NCI-H82 (cell line): ENCODE data around the gene NAV2.

Experiments
- DNase-seq: peaks from one replicate; lab custom pipeline; 2025; lab: John Stamatoyannopoulos, UW

Gene NAV2

GRCh38 chr11:20038412-20038811 lies 325.8 kb downstream of the NAV2 start:
- no peak for DNase-seq

GRCh38 chr11:20038972-20039371 lies 326.3 kb downstream of the NAV2 start:
- DNase-seq: no peak

- no peak for DNase-seq
These were observed 328.9 kb downstream of the NAV2 start for GRCh38 chr11:20041499-20041898.

GRCh38 chr11:20042045-20042639 lies 329.5 kb downstream of the NAV2 start:
- no peak for DNase-seq

GRCh38 chr11:20042811-20043341 lies 330.2 kb downstream of the NAV2 start:
- no peak for DNase-seq

- DNase-seq: no peak
These were observed 331.4 kb downstream of the NAV2 start for GRCh38 chr11:20043992-20044391.

- DNase-seq: no peak
These were observed 332.6 kb downstream of the NAV2 start for GRCh38 chr11:20045098-20045688.

GRCh38 chr11:20046416-20046815 lies 333.8 kb downstream of the NAV2 start:
- DNase-seq: no peak

GRCh38 chr11:20047006-20047768 lies 334.6 kb downstream of the NAV2 start:
- no peak for DNase-seq

- DNase-seq: no peak
These were observed 335.1 kb downstream of the NAV2 start for GRCh38 chr11:20047769-20048154.

GRCh38 chr11:20048246-20048645 lies 335.6 kb downstream of the NAV2 start:
- DNase-seq: no peak

GRCh38 chr11:20048707-20049106 lies 336.1 kb downstream of the NAV2 start:
- DNase-seq: no peak

- DNase-seq: no peak
These were observed 336.6 kb downstream of the NAV2 start for GRCh38 chr11:20049231-20049630.

- DNase-seq: no peak
These were observed 337.4 kb downstream of the NAV2 start for GRCh38 chr11:20050048-20050447.

GRCh38 chr11:20050551-20051333 lies 338.1 kb downstream of the NAV2 start:
- DNase-seq: no peak

GRCh38 chr11:20051469-20052399 lies 339.1 kb downstream of the NAV2 start:
- no peak for DNase-seq

GRCh38 chr11:20053572-20053971 lies 340.9 kb downstream of the NAV2 start:
- DNase-seq: no peak

GRCh38 chr11:20054584-20054983 lies 341.9 kb downstream of the NAV2 start:
- DNase-seq: no peak

- no peak for DNase-seq
These were observed 342.7 kb downstream of the NAV2 start for GRCh38 chr11:20055312-20055711.

- no peak for DNase-seq
These were observed 343.7 kb downstream of the NAV2 start for GRCh38 chr11:20056109-20056949.
